ENCODE results near the gene GRIA1.

Gene GRIA1

DNA sequence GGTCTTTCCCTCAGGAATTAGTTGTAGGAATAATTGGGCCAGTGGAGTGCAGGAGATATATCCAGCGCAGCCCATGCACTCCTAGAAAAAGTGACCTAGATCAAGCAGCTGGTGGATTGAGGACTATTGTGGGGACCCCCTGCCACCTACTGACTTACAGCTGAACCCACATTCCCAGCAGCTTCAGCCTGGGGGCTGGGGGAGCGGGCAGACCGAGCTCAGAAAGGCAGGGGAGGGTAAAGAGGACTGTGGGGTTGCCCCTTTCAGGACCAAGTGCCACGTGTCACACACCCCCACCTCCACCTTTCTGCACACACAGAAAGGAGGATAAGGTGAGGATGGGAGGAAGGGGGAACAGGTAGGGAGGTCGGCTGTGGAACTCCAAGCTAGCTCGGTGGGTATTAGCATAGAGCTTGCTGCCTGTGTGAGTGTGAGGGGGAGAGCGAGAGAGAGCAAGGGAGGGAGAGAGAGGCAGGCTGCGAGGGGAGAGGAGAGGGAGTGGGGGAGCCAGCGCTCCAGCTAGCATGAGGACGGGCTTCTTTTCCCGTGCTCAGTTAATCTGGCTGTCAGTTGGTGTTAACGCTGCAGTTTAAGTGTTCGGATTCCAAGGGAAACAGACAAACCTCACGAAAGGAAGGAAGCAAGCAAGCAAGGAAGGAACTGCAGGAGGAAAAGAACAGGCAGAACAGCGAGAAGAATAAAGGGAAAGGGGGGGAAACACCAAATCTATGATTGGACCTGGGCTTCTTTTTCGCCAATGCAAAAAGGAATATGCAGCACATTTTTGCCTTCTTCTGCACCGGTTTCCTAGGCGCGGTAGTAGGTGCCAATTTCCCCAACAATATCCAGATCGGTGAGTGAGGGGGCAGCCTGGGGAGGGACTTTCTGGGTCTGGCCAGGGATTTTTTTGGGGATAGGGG, at the start of gene GRIA1:
Gene GRIA1 (plus strand): TSS at position 553 of the 920 bp plus-strand sequence.
- DNase-seq (ENCODE audit: extremely low read depth, low read depth) = no peak
- TF ChIP-seq, protein P1, sequence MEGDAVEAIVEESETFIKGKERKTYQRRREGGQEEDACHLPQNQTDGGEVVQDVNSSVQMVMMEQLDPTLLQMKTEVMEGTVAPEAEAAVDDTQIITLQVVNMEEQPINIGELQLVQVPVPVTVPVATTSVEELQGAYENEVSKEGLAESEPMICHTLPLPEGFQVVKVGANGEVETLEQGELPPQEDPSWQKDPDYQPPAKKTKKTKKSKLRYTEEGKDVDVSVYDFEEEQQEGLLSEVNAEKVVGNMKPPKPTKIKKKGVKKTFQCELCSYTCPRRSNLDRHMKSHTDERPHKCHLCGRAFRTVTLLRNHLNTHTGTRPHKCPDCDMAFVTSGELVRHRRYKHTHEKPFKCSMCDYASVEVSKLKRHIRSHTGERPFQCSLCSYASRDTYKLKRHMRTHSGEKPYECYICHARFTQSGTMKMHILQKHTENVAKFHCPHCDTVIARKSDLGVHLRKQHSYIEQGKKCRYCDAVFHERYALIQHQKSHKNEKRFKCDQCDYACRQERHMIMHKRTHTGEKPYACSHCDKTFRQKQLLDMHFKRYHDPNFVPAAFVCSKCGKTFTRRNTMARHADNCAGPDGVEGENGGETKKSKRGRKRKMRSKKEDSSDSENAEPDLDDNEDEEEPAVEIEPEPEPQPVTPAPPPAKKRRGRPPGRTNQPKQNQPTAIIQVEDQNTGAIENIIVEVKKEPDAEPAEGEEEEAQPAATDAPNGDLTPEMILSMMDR (IDR thresholded peaks at IDR 0.05; ENCODE audit: low read depth, low read length) = no peak

DNA sequence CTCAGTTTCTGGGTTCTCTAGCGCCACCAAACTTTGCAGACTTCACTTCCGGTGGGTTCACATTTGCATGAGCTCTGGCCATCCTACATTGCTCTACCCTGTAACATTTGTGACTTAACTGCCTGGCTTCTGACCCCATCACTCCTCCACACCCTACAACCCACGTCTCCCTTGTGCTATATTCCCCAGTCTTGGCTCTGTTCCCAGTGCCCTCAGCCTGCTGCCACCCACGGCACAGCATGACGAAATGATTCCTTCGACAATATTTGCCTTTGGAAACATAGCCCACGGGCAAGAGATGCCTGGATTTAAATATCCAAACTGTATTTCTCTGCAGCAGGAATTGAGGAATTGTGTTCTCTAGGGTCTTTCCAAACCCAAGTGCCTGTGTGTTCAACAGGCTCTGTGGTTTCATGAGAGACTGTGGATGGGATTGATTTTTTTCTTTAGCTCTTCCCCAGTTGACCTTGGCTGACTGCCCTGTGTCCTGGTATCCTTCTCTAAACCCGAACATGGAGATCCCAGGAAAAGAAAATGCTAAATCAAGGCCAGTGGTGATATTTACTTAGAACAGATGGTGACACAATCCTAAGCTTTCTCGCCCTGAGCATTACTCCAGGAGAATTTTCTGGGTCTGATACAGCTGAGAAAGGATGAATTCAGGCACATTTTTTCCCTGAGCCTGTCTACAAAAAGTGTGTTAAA, 44.4 kb upstream of the GRIA1 start:
- TF ChIP-seq, protein P1 (IDR thresholded peaks at IDR 0.05; ENCODE audit: low read depth, low read length) = no peak
- DNase-seq (ENCODE audit: extremely low read depth, low read depth) = no peak

DNA sequence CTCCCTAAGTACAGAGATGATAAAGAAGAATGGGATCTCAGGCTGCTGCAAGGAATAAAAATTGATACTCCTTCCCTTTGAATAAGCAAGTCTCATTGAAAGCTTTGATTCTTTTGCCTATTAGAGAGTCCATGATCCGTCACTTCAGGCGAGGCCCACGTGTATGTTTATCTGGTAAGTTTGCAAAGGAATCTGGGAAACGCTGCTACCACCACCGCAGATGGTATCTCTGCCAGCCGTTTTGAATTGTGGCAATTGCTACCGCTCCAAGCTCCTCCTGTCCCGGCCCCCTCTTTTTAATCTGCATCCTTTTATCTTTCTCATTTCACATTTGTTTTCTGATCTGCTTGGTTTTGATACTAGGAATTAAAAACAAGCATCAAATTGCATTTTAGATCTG, 42.9 kb upstream of the GRIA1 start:
- TF ChIP-seq, protein P1 (IDR thresholded peaks at IDR 0.05; ENCODE audit: low read depth, low read length) = no peak
- no peak for DNase-seq (ENCODE audit: extremely low read depth, low read depth)

DNA sequence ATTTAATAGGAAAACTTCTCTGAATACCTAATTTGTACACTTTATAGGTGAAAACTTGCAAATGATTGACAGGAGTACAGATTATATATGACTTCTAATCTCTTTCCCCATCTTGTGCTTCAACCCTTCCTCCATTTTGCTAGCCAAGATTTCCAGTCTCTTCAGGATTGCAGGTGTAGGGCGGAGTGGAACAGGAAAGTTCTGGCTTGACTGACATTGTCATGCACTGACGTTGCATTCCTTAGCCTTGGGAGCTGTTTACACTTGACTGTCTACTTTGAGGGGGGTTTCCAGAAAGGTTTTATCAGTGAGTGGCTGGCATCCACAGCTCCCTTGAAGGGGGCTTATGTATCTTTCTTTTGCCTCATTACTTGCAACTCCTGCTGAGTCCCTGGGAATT, 34.1 kb upstream of the GRIA1 start:
- no peak for DNase-seq (ENCODE audit: extremely low read depth, low read depth)
- TF ChIP-seq, protein P1 (IDR thresholded peaks at IDR 0.05; ENCODE audit: low read depth, low read length) = no peak

DNA sequence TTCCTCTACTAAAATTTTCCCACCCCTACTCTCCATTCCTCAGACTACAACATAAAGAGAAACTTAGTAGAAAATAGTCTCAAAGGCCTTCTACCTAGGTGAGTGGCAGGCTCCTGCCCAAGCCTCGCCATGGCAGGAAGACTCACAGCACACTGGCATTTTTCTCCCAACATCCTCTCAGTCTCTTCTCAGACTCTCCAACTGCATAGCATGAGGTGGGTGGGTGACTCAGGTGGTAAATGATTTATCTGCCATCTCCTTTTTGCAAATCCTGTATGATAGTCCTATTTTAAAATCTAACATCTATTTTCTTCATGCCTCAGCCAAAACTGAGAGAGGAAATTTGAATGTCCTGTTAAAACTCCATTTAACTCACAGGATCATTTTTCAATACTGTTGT, 33.5 kb upstream of the GRIA1 start:
- TF ChIP-seq, protein P1 (IDR thresholded peaks at IDR 0.05; ENCODE audit: low read depth, low read length) = no peak
- no peak for DNase-seq (ENCODE audit: extremely low read depth, low read depth)

DNA sequence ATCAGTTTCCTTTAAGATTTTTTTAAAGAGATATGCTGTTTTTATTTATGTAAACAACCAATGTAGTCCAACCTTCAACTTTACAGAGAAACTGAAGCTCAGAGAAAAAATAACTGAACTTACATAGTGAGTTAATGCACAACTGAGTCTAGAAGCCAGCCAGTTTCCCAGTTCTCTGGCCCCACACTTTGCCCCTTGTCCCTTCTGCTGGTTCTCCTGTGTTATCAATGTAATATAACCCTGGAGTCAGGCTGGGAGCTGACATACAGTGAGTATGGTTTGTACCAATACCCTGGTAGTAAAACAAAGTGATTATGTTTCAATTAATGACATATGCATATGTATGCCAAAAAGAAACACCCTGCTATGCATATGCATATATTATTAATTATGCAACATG, 32.2 kb upstream of the GRIA1 start:
- DNase-seq (ENCODE audit: extremely low read depth, low read depth) = no peak
- TF ChIP-seq, protein P1 (IDR thresholded peaks at IDR 0.05; ENCODE audit: low read depth, low read length) = no peak
